GM18526 (cell line): Measurements from ENCODE around the gene SDHAF2.

ENCODE experiments used
- POLR2A ChIP-seq: IDR thresholded peaks from 3 replicates; pipeline ENCODE4 v1.6.1; 2011; ENCODE audit not compliant: insufficient read length; ENCODE audit errors: extremely low read depth

Gene SDHAF2

GRCh38 chr11:61453695-61454094, 23.8 kb downstream of the SDHAF2 start:
- no peak for TF ChIP-seq POLR2A

DNA sequence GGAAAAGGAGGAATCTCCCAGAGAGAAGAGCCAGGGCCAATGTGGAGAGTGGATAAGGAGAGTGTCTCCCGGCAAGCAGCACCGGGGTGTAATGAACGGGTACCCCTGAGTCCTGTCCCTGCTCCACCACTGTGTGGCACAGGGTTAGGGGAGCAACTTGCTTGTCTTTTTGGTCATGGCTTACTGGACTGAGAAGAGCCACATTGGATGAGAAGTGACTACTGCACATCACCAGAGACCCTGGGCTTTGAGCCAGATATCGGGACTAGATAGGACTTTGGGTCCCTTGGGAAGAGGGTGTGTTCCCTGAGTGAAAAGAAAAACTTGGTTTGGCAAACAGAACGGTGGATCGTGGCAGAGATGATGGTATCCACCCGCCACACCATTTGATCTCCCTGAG, 24.6 kb downstream of the SDHAF2 start:
- no peak for TF ChIP-seq POLR2A

DNA sequence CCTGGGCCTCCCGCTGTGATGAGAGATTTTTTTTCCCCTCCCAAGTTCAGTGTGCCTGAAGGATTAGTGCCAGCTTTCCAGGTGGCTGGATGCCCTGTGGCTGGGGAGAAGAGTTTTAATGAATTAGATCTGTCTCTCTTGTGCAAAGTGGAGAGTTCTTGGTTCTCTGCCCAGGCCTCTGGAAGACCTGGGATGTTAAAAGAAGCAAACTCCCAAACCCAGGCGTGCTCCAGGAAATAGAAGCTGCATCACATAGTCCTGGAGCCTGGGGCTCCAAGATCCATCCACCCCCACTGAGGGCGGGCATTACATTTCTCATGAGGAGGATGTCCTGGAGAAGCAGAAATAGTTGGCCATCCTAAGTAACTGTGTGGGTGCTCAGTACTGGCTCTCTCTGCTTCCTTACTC, 30.6 kb downstream of the SDHAF2 start:
- TF ChIP-seq POLR2A, result no peak

DNA sequence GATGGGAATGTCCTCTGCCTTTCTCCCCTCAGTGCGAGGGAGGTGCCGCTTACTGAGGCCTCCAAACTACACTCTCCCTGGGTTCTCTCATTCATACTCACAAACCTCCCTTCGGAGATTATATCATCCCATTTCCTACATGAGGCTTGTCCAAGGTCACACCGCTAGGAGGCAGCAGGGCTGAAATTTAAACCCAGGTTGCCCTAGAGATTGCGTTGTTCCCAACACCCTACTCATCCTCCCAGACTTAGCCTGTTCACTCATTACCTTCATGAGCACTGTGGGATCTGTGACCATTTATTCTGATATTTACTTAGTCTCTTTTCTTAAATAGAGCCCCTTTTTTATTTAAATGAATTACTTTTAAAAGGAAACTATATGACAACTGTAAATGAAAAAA, 31.1 kb downstream of the SDHAF2 start:
- TF ChIP-seq POLR2A, result no peak

DNA sequence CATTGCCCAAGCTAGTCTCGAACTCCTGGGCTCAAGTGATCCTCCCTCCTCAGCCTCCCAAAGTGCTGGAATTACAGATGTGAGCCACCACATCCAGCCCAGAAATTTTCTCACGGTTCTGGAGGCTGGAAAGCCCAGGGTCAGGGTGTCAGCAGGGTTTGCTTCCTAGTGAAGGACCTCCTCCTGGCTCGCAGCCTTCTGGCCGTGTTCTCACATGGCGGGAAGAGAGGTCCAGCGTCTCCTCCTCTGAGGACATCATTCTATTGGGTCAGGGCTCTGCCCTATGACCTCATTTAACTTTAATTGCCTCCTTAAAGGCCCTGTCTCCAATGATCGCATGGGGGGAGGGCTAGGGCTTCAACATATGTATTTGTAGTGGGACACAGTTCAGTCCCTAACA, 38.1 kb downstream of the SDHAF2 start:
- no peak for TF ChIP-seq POLR2A

GRCh38 chr11:61472282-61472681, 42.4 kb downstream of the SDHAF2 start:
- TF ChIP-seq POLR2A, result no peak

GRCh38 chr11:61472868-61473267, 42.9 kb downstream of the SDHAF2 start:
- no peak for TF ChIP-seq POLR2A

DNA sequence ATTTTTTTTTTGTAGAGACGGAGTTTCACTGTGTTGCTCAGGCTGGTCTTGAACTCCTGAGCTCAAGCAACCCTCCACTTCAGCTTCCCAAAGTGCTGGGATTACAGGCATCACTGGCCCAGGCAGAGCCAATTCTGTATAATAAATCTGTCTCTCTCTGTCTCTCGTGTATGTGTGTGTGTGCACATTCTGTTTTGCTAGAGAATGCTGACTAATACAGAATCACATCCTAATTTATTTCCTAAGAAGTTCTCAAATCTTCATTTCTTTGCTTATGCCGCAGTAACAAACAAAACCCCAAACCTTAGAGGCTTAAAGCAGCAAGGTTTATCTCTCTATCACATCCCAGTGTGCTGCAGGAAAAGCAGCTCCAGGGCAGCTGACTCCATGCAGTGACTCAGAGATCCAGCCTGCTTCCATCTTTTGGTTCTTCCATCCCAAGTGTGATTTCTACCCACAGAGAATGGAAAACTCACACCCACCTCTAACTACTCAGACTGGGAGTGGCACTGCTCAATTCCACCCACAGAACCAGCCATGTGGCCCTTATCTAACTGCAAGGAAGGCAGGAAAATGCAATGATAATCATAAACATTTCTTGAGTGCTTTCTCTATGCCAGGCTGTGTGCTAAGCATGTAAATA, 43.6 kb downstream of the SDHAF2 start:
- no peak for TF ChIP-seq POLR2A

DNA sequence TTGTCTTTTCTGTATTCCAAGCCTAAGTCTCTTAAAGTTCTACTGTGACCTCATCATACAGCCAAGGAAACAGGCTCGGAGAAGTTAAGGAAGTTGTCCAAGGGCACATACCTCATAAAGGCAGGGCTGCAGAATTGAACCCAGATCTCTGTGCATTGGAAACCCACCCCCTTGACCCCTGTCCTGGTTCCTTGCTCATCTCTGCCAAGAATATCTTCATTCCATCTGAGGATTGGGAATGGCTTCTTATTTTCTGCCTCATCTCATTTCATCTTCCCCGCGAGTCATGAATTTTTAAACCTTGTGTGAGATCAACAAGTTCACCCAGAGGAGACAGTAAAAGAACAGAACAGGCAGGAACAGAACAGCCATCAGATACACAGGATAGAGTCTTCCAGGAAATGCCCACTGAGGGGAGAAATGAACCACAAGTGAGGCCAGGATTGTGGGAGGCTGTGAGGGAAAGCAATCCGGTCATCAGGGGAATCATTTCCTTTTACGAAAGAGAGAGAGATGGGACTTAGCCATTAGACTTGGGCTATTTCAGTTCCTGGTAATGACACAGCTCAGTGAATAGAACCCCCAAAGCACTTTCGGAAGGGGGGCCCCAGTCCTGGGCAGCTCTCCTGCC, 44.2 kb downstream of the SDHAF2 start:
- TF ChIP-seq POLR2A, result no peak

- TF ChIP-seq POLR2A, result no peak
Measured at GRCh38 chr11:61475433-61475832, 45.5 kb downstream of the SDHAF2 start.

- no peak for TF ChIP-seq POLR2A
Measured at GRCh38 chr11:61476371-61476770, 46.4 kb downstream of the SDHAF2 start.

- no peak for TF ChIP-seq POLR2A
Measured at GRCh38 chr11:61477126-61477525, 47.2 kb downstream of the SDHAF2 start.

DNA sequence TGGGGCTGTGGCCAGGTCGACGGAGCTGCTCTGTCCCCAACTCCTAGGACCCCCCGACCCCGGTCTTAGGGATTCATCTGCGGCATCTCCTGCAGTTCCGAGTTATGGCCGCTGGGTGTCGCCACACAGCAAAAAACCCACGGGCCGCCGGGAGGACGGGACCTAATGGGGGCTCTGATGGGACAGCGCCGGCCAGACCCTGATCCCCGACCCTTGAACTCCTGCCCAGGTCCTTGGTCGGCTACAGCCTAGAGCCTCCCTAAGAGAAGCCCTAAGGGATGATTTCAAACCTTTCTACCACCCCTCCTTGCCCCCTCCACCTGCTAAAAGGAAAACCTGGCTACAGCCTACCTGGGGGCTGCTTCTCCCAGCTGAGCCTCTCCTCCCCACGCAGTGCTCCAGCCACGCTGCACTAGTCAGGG, 47.8 kb downstream of the SDHAF2 start:
- TF ChIP-seq POLR2A, result no peak

GRCh38 chr11:61480261-61480993, 50.5 kb downstream of the SDHAF2 start:
- no peak for TF ChIP-seq POLR2A

DNA sequence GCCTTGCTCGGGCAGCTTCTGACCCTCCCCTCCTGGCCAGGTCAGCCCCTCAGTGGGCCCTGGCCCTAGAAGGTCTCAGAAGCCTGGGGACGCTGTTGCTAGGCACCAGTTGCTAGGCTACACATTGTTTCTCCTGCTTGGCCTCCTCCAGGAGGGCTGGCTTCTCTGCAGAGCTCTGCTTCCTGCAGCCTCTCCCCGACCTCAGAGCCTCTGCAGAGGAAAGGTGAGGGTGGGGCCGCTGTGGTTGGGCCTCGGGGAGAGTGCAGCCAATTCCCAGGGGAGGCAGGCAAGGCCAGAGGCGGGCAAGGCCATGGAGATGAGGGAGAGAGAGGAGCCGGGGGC, 51.0 kb downstream of the SDHAF2 start:
- TF ChIP-seq POLR2A, result no peak

DNA sequence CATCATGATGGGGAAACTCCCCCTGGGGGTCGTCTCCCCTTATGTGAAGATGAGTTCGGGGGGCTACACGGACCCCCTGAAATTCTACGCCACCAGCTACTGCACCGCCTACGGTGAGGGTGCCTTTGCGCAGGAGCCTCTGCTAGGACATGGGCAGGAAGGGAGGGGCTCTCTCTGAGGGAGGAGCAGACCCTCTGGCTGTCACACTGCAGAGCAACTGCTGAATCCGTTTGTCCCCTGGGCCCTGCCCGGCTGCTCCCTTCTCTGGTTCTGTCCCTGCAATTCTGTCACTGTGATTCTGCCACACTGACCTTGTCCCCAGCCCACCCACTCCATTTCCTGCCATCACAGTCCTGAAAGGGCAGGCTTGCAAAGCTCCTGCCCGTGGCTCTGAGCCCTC, 51.9 kb downstream of the SDHAF2 start:
- no peak for TF ChIP-seq POLR2A
